Measurements from ENCODE around the gene ARMC8. TPM values are rescaled to one million over a fixed set of nuclear protein-coding genes. Genes with fewer than 3 reads are reported as not detected.

Gene ARMC8
- polyA plus RNA-seq, 2 of the 4 experiments (the other 2 are of a cell fraction), result 25.6 to 45.7 TPM

GRCh38 chr3:138344754-138345153 is 157.7 kb downstream of the ARMC8 start (continued):
- TF ChIP-seq REST (IDR thresholded peaks at IDR 0.05), result no peak
- TF ChIP-seq RCOR1 (IDR thresholded peaks at IDR 0.05; ENCODE audit: low read depth, low read length), result no peak
- TF ChIP-seq NFE2L2 (conservative IDR thresholded peaks at IDR 0.05; ENCODE audit: low read length), result no peak
- no peak for TF ChIP-seq EHF (CRISPR knock-in tag; IDR thresholded peaks at IDR 0.05)
- no peak for TF ChIP-seq EP300 (IDR thresholded peaks at IDR 0.05)

Other genes with a start within 250 kb of the ARMC8 start
- not detected in 2 replicates for gene CLDN18, start 177.1 kb upstream of the ARMC8 start, polyA plus RNA-seq (2011; rRNA removed)
- not detected in 3 replicates for gene CLDN18, start 177.1 kb upstream of the ARMC8 start, polyA plus RNA-seq (2017; fragmentation: RNase III; extraction: RNeasy Plus Mini Kit Qiagen cat#74134 plus additional on column Dnase treatment)
- 2.7 and 3.1 TPM in 2 replicates for gene DZIP1L, start 71.7 kb upstream of the ARMC8 start, polyA plus RNA-seq (2011; rRNA removed)
- gene DZIP1L, start 71.7 kb upstream of the ARMC8 start, polyA plus RNA-seq (2017; fragmentation: RNase III; extraction: RNeasy Plus Mini Kit Qiagen cat#74134 plus additional on column Dnase treatment), result 5.2 to 7.0 TPM (median 6.9 TPM) in 3 replicates
- gene A4GNT, start 54.9 kb upstream of the ARMC8 start, polyA plus RNA-seq (2011; rRNA removed), result not detected in 2 replicates
- not detected in 3 replicates for gene A4GNT, start 54.9 kb upstream of the ARMC8 start, polyA plus RNA-seq (2017; fragmentation: RNase III; extraction: RNeasy Plus Mini Kit Qiagen cat#74134 plus additional on column Dnase treatment)
- 11.1 and 14.2 TPM in 2 replicates for gene DBR1, start 12.4 kb upstream of the ARMC8 start, polyA plus RNA-seq (2011; rRNA removed)
- 11.7 to 13.5 TPM (median 13.2 TPM) in 3 replicates for gene DBR1, start 12.4 kb upstream of the ARMC8 start, polyA plus RNA-seq (2017; fragmentation: RNase III; extraction: RNeasy Plus Mini Kit Qiagen cat#74134 plus additional on column Dnase treatment)
- 0.05 and 0.16 TPM in 2 replicates for gene NME9, start 142.6 kb downstream of the ARMC8 start, polyA plus RNA-seq (2011; rRNA removed)
- 0.20 TPM in 1 of 3 replicates, not detected in the others for gene NME9, start 142.6 kb downstream of the ARMC8 start, polyA plus RNA-seq (2017; fragmentation: RNase III; extraction: RNeasy Plus Mini Kit Qiagen cat#74134 plus additional on column Dnase treatment)
- gene MRAS, start 161.3 kb downstream of the ARMC8 start, polyA plus RNA-seq (2011; rRNA removed), result 11.2 and 12.4 TPM in 2 replicates
- 11.5 to 15.0 TPM (median 13.0 TPM) in 3 replicates for gene MRAS, start 161.3 kb downstream of the ARMC8 start, polyA plus RNA-seq (2017; fragmentation: RNase III; extraction: RNeasy Plus Mini Kit Qiagen cat#74134 plus additional on column Dnase treatment)
- 0.92 and 1.0 TPM in 2 replicates for gene ESYT3, start 247.3 kb downstream of the ARMC8 start, polyA plus RNA-seq (2011; rRNA removed)
- gene ESYT3, start 247.3 kb downstream of the ARMC8 start, polyA plus RNA-seq (2017; fragmentation: RNase III; extraction: RNeasy Plus Mini Kit Qiagen cat#74134 plus additional on column Dnase treatment), result 1.1 to 1.7 TPM (median 1.2 TPM) in 3 replicates